Activated CD4-positive, alpha-beta T cell treated with anti-CD3 and anti-CD28 coated beads, Interleukin-2, amount 50 U/mL, for 16 hours (primary cell): Measurements from ENCODE around the gene LARGE1.

Experiments used
- DNase-seq: peaks from one replicate; pipeline ENCODE4 v3.0.0-alpha.2; 2020

The LARGE1 gene

DNA sequence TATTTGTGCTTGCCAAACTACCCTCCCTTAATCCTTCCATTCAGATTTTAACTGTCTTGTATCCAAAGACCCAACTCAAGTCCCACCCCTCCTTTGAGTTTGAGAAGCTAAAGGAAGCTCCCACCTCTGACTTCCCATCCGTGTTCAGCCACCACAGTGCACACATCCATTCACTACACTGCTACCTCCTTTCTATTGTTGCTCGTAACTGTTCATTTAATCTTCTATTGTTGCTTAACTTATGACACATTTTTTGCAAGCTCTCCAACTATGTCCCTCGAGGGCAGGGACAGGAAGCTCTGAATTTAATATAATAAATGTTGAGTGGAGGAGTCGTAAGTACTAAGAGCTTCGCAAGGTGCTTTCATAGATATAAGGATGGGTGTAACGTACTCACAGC, 10.4 kb downstream of the LARGE1 start:
- DNase-seq: no peak

- no peak for DNase-seq
These were observed 11.2 kb downstream of the LARGE1 start for GRCh38 chr22:33909075-33909458.

- DNase-seq: no peak
These were observed 11.9 kb downstream of the LARGE1 start for GRCh38 chr22:33908171-33909074.

DNA sequence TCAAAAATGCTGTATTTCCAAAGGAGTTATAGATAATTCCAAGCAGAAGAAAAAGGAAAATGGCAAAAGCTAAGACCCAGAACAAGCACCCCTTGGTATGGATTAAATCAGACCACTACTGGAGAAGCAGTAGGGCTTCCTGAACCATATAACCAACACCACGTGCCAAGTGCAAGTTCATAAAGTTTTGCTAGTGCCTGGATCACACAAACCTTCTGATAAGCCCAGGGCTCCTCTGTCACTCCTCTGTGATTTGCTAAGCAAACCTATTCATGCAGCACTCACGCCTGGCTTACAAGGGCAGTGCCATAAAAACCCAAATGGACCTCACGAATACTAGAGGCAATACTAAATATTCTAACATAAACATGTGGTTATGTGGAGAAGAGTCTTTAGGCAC, 13.3 kb downstream of the LARGE1 start:
- no peak for DNase-seq

DNA sequence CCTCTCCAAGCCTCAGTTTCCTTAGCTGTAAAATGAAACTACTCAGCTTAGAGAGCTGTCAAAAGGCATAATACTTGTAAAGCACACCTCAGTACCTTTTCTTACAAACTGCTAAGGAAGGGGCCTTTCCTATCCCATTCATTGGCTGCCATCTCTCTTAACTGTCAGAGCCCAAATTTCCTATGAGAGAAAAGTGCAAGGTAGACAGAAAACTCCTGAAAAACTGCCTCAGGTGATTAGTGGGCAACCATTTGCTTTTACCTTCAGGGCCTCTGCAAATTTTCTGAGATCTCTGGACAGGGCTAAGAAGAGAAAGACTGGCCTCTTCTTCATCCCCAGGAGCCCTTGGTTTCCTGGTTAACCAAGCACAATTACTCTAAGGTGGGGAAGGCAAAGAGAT, 13.8 kb downstream of the LARGE1 start:
- DNase-seq: no peak

- no peak for DNase-seq
These were observed 17.3 kb downstream of the LARGE1 start for GRCh38 chr22:33903012-33903411.

- DNase-seq: no peak
These were observed 18.2 kb downstream of the LARGE1 start for GRCh38 chr22:33902073-33902472.

DNA sequence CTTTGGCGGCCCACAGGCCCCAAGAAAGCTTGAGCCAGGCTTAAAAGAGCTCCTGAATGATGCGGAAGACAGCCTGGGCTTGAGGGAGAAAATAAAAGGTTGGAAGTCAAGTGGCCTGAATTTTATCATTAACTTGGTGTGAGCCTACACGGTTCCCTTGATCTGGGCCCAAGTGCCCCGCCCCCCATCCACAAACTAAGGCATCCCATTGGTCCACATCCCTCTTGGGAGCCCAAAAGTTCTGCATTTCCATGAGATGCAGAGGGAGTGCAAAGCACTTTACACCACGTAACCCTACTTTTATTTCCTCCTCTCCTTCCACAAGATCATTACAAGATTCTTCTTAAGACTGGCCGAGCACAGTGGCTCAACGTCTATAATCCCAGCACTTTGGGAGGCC, 22.2 kb downstream of the LARGE1 start:
- DNase-seq: no peak

GRCh38 chr22:33897448-33897835, 22.8 kb downstream of the LARGE1 start:
- no peak for DNase-seq

DNA sequence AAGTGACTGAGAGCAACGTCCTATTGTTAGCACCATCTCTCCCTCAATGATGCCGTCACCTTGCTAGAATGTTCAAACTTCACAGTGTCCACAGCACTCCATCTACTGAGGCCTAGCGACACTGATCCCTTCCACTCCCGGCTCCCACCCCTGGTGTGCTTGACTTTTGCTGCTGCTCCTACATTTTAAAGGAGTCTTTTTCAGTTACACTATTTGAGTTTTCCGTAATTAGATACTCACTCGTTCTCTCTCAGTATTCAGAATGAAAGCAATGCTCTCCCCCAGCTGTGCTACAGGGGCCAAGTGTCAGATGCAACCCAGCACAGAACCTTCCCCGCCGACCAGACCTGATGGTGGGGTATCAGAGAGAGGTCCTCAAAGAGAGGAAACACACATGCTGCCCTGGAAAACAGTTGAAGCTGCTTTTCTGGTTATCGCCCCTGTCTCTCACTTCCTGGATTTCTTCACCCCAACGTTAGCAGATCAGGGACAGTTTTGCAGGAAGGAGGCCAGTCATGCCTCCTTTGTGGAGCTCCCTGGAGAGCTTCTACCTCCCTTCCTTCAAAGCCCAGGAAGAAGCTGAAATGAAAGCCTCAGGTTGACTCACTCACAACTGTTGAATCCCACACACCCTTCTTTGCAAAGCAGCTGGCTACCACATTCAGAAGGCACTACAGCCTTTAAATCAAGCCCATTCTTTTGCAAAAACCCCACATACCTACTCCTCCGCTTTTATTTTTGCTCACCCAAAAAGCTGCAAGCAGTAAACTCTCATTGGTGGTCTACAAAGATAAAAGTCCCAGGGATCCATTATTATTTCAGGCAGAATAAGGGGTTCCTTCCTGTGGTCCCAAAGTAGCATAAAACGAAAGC, 23.5 kb downstream of the LARGE1 start:
- no peak for DNase-seq

DNA sequence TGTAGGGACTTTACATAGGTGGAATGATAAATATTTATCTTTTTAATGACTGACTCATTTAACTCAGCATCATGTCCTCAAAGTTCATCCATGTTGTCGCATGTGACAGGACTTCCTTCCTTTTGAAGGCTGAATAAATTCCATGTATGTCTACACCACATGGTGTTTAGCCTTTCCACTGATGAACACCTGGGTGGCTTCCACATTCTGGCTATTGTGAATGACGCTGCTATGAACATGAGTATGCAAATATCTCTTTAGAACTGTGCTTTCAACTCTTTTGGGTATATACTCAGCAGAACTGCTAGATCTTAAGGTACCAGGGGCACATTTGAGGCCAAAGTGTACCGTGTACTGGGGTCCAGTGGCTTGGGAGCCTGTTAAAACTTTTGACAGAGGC, 24.1 kb downstream of the LARGE1 start:
- no peak for DNase-seq

- no peak for DNase-seq
These were observed 24.8 kb downstream of the LARGE1 start for GRCh38 chr22:33895444-33895843.

DNA sequence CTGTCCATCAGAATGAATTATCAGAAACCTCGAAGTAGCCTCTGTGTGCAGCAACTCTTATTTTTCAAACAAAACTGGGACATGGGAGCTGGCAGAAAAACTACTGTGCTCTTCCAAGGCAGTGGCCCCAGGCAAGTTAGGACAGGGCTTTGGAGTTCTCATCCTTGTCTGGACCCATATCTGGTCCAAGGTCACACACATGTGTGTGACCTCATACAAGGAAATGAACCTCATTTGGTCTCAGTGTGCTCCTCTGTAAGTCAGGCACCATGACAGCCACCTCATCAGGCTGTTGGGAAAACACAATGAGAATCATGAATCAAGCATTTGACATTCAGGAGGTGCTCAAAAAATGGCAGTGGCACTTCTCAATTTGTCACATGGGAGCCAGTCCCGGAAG, 25.8 kb downstream of the LARGE1 start:
- DNase-seq: no peak

- no peak for DNase-seq
These were observed 26.2 kb downstream of the LARGE1 start for GRCh38 chr22:33894036-33894435.

DNA sequence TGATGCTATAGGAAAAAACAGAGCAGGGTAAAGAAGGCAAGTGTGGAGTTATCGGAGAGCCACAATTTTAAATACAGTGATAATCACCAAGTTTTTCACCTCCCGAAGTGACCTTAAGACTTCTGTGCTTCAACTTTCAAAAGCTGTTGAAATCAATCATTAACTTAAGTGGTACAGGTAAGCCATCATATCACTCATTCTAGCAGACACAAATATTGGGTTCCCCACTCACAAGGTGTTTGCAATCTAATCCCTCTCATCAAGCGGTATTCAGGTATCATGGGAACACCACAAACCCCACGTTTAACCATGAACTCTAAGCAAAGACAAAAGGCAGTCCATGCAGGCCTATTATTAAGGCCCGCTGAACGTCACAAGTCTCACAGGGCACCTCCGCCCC, 26.8 kb downstream of the LARGE1 start:
- DNase-seq: no peak

DNA sequence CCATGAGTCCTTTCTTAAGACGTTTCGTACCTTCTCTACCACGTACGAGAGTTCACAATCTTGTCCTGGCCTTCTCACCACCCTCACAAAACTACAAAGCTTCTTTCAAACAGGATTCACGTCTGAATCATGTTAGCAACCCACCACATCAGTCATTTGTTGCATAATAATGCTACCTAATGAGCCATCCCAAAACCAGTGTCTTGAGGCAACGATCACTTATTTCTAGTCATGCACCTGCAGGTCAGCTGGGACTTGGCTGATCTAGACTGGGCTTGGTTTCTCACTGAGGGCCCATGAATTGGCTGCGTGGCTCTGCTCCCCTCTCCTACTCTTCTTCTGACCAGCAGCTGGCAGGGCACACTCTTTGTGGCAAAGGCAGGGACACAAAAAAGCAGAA, 28.3 kb downstream of the LARGE1 start:
- DNase-seq: no peak

GRCh38 chr22:33891455-33891854, 28.8 kb downstream of the LARGE1 start:
- no peak for DNase-seq

DNA sequence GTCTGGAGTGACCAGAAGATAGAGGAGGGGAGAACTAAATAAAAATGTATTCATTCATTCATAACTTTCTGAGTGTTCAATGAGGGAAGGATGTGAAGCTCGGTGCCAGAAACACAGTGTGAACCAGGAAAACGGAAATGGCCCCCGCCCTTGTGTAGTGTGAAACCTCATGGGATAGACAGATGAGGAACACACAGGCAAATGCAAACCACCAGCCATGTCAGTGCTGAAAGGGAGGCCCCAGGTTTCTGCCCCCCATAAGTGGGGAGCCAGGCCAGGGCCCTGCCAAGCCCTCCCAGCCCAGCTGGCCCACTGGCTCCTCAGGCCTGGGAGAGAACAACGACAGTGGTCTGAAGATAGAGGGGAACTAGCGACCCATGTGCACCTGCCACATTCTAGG, 30.5 kb downstream of the LARGE1 start:
- no peak for DNase-seq

DNA sequence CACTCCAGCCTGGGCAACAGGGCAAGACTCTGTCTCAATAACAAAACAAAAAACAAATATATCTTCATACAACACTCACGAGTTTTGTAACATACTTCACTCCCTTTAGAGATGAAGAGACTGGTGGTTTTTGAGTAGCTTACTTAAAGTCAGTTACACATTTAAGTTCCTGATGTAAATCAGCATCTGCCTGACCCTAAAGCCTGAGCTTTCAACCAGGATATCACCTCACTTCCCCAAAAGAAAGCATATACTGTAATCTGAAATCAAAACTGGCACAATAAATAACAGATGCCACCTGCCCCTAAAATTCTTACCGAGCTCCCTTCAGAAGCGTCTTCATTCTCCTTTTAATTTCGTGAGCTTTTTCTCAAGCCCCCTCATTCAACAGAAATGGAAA, 31.5 kb downstream of the LARGE1 start:
- DNase-seq: no peak

DNA sequence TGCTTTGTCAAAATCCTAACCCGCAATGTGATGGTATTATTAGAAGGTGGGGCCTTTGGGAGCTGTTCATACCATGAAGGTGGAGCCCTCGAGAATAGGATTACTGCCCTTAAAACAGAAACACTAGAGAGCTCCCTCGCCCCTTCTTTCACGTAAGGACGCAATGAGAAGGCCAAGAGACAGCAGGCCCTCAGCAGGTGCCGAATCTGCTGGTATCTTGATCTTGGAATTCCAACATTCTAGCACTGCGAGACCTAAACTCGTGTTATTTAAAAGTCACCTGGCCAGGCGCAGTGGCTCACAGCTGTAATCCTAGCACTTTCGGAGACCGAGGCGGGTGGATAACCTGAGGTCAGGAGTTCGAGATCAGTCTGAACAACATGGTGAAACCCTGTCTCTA, 33.1 kb downstream of the LARGE1 start:
- DNase-seq: no peak

DNA sequence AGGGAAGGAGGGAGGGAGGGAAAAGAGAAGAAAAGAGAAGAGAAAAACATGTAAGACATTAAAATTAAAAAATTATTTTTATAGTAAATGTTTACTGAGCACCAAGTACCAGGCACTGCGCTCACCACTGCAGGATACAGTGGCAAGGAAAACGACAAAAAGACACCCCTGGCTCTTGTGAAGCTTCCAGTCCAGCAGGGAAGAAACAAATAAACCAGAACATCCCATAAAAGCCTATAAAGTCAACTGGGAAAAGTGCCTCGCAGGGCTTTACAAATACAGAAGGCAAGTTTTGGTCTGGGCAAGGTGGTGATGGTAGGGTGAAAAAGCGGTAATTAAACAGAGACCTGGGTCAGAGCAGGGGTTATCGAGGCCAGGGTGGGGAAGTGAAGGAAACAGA, 33.6 kb downstream of the LARGE1 start:
- DNase-seq: no peak

- no peak for DNase-seq
These were observed 35.4 kb downstream of the LARGE1 start for GRCh38 chr22:33884829-33885228.

DNA sequence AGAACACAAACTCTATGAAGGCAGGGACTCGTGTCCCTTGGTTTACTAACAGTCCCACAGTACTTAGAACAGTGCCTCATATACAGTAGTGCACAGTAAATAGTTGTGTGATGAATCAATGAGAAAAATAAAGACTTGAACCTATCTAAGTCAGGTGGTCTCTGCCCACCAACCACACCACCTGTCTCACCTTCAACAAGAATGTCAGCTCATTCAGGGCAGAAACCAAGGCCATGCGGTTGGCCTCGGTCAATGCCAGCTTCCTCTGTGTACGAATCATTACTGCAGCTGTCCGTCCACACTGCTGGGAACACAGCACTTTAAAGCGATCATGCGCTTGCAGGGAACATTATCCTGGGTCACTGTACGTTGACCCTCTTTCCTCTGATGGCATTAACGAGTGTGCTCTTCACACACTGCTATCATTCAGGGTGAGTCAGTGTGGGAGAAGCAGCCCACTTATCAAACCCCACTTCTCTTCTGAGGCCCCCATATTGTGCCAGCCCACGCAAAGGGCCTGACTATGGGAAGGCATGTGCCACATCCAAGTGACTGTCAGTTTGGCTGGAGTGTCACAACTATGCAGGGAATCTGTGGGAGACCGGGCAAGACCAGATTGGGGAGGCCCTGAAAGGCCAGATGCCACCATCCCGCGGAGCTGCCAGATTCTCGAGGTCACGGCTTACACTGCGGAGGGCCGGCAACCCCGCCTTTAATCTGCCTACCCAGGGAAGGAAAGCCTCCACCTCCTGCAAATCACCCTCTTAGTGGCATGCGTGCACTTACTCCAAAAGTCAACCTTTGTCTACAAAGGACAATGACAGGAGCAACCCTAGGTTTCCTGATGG, 36.1 kb downstream of the LARGE1 start:
- DNase-seq: no peak
